K562 (cell line): ENCODE results near the gene ITGA2B. TPM values are rescaled to one million over a fixed set of nuclear protein-coding genes. Genes with fewer than 3 reads are reported as not detected.

Source experiments
- ARID4B ChIP-seq: sonication (generic); formaldehyde crosslinking; IDR thresholded peaks from 2 replicates; pipeline ENCODE4 v1.8.0; 2022; ENCODE audit warnings: mild to moderate bottlenecking, missing genetic modification reagents
- CTCFL ChIP-seq: IDR thresholded peaks from 2 replicates; pipeline ENCODE4 v1.6.1; 2011; ENCODE audit warnings: borderline replicate concordance, low read depth, mild to moderate bottlenecking, moderate library complexity, low read length; ENCODE audit not compliant: insufficient read depth, poor library complexity, severe bottlenecking
- EGR1 ChIP-seq: fragments of 450-650 bp; conservative IDR thresholded peaks from 2 replicates; pipeline ENCODE4 v1.6.1; 2017; ENCODE audit warnings: mild to moderate bottlenecking
- FOXJ3 ChIP-seq: sonication (generic); formaldehyde crosslinking; IDR thresholded peaks from 2 replicates; pipeline ENCODE4 v1.4.0; 2020; ENCODE audit warnings: mild to moderate bottlenecking, missing genetic modification reagents
- HMGN3 ChIP-seq: IDR thresholded peaks from 2 replicates; pipeline ENCODE4 v1.6.1; 2011; ENCODE audit warnings: borderline replicate concordance, low read depth, mild to moderate bottlenecking, mixed read lengths, low read length; ENCODE audit not compliant: insufficient read length; ENCODE audit errors: extremely low read depth
- MNT ChIP-seq, 2 experiments: fragments of 450-650 bp; conservative IDR thresholded peaks; 2 replicates each; pipeline ENCODE4 v1.6.1; 2017; ENCODE audit warnings: mild to moderate bottlenecking in 2 of 2, moderate library complexity in 2 of 2
- MTA1 ChIP-seq: fragments of 450-650 bp; IDR thresholded peaks from 2 replicates; pipeline ENCODE4 v1.6.1; 2017; ENCODE audit warnings: borderline replicate concordance
- POLR2A ChIP-seq: fragments of 450-650 bp; conservative IDR thresholded peaks from 2 replicates; pipeline ENCODE4 v1.6.1; 2016
- POLR2B ChIP-seq: fragments of 450-650 bp; IDR thresholded peaks from 2 replicates; pipeline ENCODE4 v1.6.1; 2018; ENCODE audit warnings: low read depth; ENCODE audit not compliant: partially characterized antibody
- SRF ChIP-seq, 2 experiments: fragments of 250-450, 450-650 bp in 1 of 2; sonication (Bioruptor Pico) in 1 of 2; sonication (generic) in 1 of 2; formaldehyde crosslinking; IDR thresholded peaks; 2 replicates each; pipeline versions ENCODE4 v1.5.0 to v1.5.1; 2020 to 2022; ENCODE audit warnings: mild to moderate bottlenecking in 1 of 2, missing genetic modification reagents in 1 of 2
- UBTF ChIP-seq, 2 experiments: IDR thresholded peaks; 2 replicates each; pipeline ENCODE4 v1.6.1; 2012; ENCODE audit warnings: improper control_type of control experiment in 2 of 2, low read depth in 2 of 2, low read length in 2 of 2, borderline replicate concordance in 1 of 2
- polyA plus RNA-seq, 8 experiments: library from polyadenylated mRNA; depleted of rRNA in 4 of 8; stranded (reverse) in 5 of 8; unstranded in 3 of 8; fragments of >200 nt; fragmentation: Nextera tagmentation in 2 of 8; fragmentation: Illumina TruSeq in 1 of 8; extraction: Ambion mirVana in 2 of 8; extraction: Trizol in 1 of 8; gene quantifications; 2 replicates each; pipeline versions ENCODE4 v1.2.1 to v1.2.3, GENCODE V29; 2011 to 2014; ENCODE audit warnings: inconsistent platforms in 1 of 8, missing spikeins in 1 of 8
- total RNA-seq, 7 experiments: library from RNA; depleted of rRNA in 6 of 7; stranded (reverse); fragments of >200 nt in 6 of 7; fragmentation: Illumina TruSeq in 2 of 7; extraction: Trizol in 2 of 7; gene quantifications; 2 replicates each; pipeline versions ENCODE4 v1.2.1 to v1.2.3, GENCODE V29; 2011 to 2021; ENCODE audit warnings: low replicate concordance in 1 of 7
- TF ChIP-seq, protein P1 (sequence below): sonication (generic); formaldehyde crosslinking; IDR thresholded peaks from 2 replicates; pipeline ENCODE4 v1.8.1; 2023; ENCODE audit warnings: mild to moderate bottlenecking, missing genetic modification reagents, moderate library complexity

Gene ITGA2B
- total and polyA plus RNA-seq, 9 of the 15 experiments (the other 6 are each of a cell fraction or from before 2014, with no cell fraction given): 1.1 to 26.4 (median 5.6) TPM

- TF ChIP-seq MNT (conservative IDR thresholded peaks at IDR 0.05) (0 out of 4 replicates have a peak, but pooled peaks of 1 of the 2 experiments have one; percentile 18), FOXJ3 (no peak), MTA1 (peak; percentile 58; the same call in 1 of the 2 replicates), SRF (CRISPR knock-in tag; IDR thresholded peaks at IDR 0.05) (no peak; a peak in 1 of 4 replicates), POLR2A (peak; percentile 81), POLR2B (peak; percentile 74), UBTF (IDR thresholded peaks at IDR 0.05; ENCODE audit: borderline replicate concordance in 1 of 2, low read depth in 2 of 2, low read length in 2 of 2) (peak in 1 of 2 experiments; percentile 53; a peak in 2 of 4 replicates), EGR1 (0 out of 2 replicates have a peak, but pooled peaks have one; percentile 2), CTCFL (peak; percentile 49), HMGN3 (peak; percentile 53), ARID4B (CRISPR knock-in tag) (peak; percentile 61; the same call in 1 of the 2 replicates)
- TF ChIP-seq, protein P1, sequence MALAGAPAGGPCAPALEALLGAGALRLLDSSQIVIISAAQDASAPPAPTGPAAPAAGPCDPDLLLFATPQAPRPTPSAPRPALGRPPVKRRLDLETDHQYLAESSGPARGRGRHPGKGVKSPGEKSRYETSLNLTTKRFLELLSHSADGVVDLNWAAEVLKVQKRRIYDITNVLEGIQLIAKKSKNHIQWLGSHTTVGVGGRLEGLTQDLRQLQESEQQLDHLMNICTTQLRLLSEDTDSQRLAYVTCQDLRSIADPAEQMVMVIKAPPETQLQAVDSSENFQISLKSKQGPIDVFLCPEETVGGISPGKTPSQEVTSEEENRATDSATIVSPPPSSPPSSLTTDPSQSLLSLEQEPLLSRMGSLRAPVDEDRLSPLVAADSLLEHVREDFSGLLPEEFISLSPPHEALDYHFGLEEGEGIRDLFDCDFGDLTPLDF (CRISPR knock-in tag): peak; percentile 77
Measured at GRCh38 chr17:44385287-44386181, 3.9 kb downstream of the ITGA2B start (continued).
